8988T (cell line): ENCODE data around the gene AS3MT.

Source experiments
- DNase-seq: peaks from one replicate; pipeline ENCODE4 v3.0.0; 2011

AS3MT gene

DNA sequence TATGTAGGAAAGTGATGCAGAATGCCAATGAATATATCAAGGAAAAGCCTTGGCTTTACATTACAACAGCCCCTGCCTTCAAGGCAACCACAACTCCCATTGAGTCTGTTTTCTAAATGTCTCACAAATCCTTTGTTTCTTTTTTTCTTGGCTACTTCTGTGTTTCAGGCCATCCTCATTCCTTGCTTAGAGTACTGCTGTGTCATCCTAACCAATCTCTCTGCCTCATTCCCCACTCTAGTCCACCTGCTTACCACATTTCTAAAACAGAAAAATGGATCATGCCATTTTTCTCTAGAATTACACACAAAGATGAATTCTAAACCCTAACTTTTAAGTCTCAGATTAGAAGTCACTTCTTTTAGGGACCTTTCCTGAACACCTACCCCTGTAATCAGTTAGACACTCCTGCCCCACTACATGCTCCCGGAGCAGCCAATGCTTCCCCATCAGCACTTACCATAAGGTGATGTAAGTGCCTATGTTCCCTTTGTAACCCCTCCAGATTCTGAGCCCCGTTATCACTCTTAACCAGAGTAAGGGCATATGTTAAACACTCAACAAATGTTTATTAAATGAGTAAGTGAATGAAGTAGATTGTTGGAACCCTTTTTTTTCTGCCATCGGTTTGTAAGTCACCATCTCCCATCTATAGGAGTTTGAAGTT is 12.4 kb upstream of the AS3MT start:
- DNase-seq, result no peak

- DNase-seq, result no peak
Observed at GRCh38 chr10:102859911-102860310, 9.4 kb upstream of the AS3MT start.

DNA sequence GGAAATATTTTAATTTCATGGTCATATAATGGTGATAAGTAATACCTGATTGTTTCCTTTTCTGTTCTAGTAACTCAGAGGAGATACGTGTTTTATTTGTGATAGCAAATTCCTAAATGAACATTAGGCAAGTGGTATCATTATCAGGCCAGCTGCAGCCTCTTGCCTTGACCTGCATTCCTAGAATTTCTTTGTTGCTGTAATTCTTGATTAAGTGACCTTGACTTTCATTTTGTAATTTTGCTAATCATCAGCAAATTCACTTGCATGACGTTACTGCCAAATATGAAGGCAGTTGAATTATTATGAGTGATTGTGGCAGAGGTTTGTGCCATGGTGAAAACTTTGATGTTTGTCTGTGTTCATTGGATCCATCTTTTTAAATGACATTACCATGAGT is 5.6 kb upstream of the AS3MT start:
- no peak for DNase-seq

- no peak for DNase-seq
Observed at GRCh38 chr10:102865620-102866019, 3.6 kb upstream of the AS3MT start.

DNA sequence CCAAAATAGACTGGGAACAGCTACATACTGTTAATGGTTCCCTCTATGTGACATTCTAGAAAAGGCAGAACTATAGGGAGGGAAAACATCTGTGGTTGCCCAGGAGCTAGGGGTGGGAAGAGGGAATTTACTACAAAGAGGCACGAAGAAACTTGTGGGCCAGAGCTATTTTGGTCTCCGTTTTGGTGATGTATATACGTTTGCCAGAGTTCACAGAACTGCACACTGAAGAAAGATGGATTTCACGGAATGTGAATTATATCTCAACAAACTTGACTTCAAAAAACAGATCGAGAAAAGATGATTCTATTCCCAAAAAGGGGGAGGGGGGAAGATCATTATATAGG is 386 bp upstream of the AS3MT start:
- peak; percentile 14 for DNase-seq

GRCh38 chr10:102870221-102870620 is 951 bp downstream of the AS3MT start:
- no peak for DNase-seq

GRCh38 chr10:102872163-102872562 is 2.9 kb downstream of the AS3MT start:
- no peak for DNase-seq

DNA sequence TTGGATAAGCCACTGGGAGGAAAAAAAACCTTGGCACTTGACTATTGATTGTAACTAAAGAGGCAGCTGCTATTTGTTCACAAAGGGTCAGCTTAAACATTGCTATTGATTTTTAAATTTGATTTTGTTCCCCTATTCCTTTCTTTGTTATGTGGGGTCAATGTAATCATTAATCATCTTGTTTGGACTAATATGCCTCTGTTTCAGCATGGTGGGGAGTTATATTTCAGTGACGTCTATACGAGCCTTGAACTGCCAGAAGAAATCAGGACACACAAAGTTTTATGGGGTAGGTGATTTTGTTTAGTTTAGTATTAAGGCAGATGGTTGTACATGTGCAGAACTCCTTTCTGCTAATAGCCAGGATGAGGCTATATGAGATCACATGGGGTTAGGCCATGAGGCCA is 7.5 kb downstream of the AS3MT start:
- no peak for DNase-seq

DNA sequence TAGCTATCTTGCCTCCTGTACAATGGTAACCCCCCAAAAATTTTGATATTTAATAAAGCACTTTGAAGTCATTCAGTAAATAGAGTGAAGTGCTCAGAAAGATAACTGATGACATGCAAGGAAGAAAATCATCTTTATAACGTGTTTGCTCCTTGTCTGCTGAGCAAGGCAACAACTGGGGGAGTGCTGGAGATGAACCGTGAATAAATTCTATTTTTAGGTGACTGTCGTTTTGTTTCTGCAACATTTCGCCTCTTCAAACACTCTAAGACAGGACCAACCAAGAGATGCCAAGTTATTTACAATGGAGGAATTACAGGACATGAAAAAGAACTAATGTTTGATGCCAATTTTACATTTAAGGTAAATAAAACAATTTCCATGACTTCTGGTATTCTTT is 9.4 kb downstream of the AS3MT start:
- no peak for DNase-seq

DNA sequence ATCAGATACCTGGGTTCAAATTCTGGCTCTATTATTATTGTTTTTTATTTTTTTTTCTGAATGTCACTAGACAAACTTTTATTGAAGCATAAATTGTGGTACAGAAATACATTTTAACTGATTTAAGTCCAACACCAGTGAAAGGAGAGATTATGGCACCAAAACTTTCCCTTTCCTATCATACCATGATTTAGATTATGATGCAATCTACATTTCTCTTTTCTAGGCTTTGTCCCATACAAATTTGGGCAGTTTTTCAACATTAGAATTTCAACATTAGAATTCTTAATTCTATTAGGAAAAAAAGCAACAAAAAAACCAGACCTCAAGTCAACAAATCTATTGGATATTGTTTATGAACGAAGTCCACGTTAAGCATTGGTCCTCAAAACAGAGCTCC is 11.0 kb downstream of the AS3MT start:
- DNase-seq, result no peak

DNA sequence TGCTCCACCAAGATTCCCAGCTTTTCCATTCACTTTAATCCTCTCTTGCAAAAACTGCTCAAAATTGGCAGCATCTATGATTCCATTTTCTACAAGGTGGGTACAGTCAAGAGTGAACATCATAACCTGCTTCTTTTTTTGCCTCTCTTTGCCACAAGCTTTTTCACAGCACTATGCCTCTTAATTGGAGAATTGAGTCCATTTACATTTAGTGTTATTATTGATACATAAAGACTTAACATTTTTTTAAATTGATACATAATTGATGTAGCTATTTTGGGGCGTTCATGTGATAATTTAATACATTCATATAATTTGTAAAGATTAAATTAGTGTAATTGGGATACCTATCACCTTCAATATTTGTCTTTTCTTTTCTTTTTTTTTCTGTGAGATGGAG is 18.8 kb downstream of the AS3MT start:
- DNase-seq, result no peak

DNA sequence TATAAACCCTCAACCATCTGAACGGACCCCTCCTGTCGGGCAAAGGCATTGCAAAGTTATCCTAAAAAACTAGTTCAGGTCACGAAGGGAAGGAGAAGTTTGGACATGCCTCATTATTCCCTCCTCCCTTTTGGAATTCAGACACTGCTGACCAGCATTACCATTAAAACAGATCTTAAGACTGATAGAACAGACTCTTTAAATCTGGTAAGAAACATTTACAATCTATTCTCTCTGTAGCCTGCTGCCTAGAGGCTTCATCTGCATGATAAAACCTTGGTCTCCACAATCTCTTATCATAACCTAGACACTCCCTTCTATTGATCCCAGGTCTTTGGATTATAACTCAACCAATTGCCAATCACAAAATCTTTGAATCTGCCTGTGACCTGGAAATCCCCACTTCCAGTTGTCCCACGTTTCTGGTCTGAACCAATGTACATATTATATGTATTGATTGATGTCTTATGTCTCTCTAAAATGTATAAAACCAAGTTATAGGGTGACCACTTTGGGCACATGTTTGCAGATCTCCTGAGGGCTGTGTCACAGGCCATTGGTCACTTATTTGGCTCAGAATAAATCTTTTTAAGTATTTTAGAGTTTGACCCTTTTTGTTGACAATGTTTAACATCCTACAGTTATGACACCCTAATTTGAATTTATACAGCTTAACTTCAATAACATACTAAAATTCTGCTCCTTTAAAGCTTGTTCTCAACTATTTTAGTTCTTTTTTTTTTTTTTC is 25.4 kb downstream of the AS3MT start:
- DNase-seq, result no peak

- DNase-seq, result no peak
Observed at GRCh38 chr10:102900006-102900405, 30.7 kb downstream of the AS3MT start.

DNA sequence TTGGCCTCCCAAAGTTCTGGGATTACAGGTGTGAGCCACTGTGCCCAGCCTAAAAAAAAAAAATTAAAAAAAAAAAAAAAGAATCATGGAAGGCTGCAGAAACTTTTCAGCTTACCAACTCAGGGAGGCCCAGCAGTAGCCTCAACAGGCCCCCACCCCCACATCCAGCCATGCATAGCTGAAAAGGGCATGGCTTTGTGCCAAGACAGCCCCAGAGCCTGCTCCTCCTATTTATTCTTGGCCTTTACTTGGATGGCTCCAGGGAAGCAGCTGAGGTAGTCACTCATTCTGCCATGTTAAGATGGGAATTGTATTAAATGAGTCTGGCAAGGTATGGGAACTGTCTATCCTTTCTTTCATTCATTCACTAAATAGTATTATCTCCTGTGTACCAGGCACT is 35.1 kb downstream of the AS3MT start:
- no peak for DNase-seq

DNA sequence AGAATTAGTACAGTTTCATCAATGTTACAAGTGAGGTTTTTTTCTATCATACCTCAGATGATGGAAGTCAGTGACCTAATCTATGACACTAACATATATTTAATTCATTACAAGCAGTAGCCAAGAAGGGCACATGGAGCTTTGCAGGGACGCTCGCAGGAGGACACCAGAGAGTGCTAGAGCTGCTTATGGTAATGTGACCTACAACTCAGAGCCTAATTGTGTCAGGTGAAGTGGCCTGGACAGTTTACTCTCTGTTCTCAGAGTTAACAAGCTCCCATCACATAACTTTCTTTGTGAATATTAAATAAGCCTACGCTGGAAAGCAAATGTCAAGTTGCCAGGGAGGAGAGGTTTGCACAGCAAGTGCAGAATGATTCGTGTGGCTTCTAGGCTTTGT is 37.2 kb downstream of the AS3MT start:
- no peak for DNase-seq

GRCh38 chr10:102914781-102915180 is 45.5 kb downstream of the AS3MT start:
- no peak for DNase-seq

- DNase-seq, result no peak
Observed at GRCh38 chr10:102916173-102916572, 46.9 kb downstream of the AS3MT start.

DNA sequence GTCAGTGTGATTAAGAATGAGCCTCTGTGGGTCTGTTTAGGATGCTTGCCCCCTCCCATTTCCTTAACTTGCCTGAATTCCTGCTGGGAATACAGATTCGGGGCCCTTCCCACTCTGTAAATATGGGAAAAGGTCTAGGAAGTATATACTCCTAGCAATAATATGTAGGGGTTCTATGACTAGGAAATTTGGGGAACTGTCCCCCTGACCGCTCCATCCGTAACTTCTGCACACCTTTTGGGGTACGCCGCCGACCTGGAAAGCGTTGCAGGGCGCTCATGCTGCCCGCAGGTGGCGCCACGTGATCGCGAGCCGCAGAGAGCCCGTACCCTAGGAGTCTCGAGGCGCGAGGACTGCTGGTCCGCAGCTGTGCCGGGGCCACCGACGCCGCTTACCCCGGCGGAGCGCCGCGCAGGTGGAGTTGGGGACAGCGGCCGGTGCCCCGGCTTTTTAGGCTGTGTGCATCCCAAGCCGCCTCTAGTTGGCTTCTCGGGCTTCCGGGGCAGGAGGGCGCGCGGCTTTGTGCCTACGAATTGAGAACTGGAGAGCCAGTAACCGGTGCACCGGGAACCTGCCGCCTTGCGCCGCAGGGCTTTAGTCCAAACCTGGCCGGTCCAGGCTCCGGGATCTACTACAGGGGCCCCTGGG is 48.2 kb downstream of the AS3MT start:
- DNase-seq, result no peak

GRCh38 chr10:102917962-102918816 is 48.9 kb downstream of the AS3MT start, which contains the start of gene CNNM2:
CNNM2 (plus strand) TSS chr10:102918294; CDS start chr10:102918481, 187 bp downstream.
- DNase-seq, result peak; percentile 72

GRCh38 chr10:102918817-102919245 is 49.6 kb downstream of the AS3MT start:
- DNase-seq, result no peak

- no peak for DNase-seq
Observed at GRCh38 chr10:102919246-102919959, 50.1 kb downstream of the AS3MT start.

GRCh38 chr10:102919992-102920739 is 50.9 kb downstream of the AS3MT start:
- DNase-seq, result no peak
